Lung (tissue), 12 donors: ENCODE data around the gene UAP1L1. TPM values are rescaled to one million over a fixed set of nuclear protein-coding genes. Genes with fewer than 3 reads are reported as not detected.

Source experiments
- ATAC-seq: fragments of 200-7000 bp; cut with Tn5 transposase; one replicate; pipeline ENCODE4 v1.9.1; 2020; ENCODE audit warnings: moderate number of reproducible peaks; ENCODE audit not compliant: insufficient read depth, low FRiP score
- DNase-seq, 3 donors: peaks; one replicate each; pipeline ENCODE4 v3.0.0-alpha.2; 2013 to 2017
- H3K27ac ChIP-seq, 2 donors: one replicate each; pipeline ENCODE4 v1.5.1; 2013; ENCODE audit warnings: mild to moderate bottlenecking in 2 of 2, moderate library complexity in 2 of 2, control low read depth in 1 of 2, inconsistent platforms in 1 of 2, low read depth in 1 of 2, low read length in 1 of 2
- H3K27me3 ChIP-seq, 3 donors: one replicate each; pipeline ENCODE4 v1.5.1; 2013; ENCODE audit warnings: low read length in 2 of 3; ENCODE audit not compliant: control insufficient read depth in 3 of 3, insufficient read depth in 3 of 3
- H3K36me3 ChIP-seq, 4 donors: one replicate each; pipeline ENCODE4 v1.5.1; 2013; ENCODE audit warnings: low read length in 4 of 4, mild to moderate bottlenecking in 1 of 4, moderate library complexity in 1 of 4; ENCODE audit not compliant: control insufficient read depth in 4 of 4, insufficient read depth in 4 of 4
- H3K4me1 ChIP-seq, 5 donors: one replicate each; pipeline ENCODE4 v1.5.1; 2013; ENCODE audit warnings: low read length in 5 of 5, mild to moderate bottlenecking in 2 of 5, moderate library complexity in 1 of 5; ENCODE audit not compliant: control insufficient read depth in 5 of 5, insufficient read depth in 5 of 5
- H3K4me3 ChIP-seq: one replicate; pipeline ENCODE4 v1.5.1; 2013; ENCODE audit warnings: mild to moderate bottlenecking, control low read depth, moderate library complexity
- H3K9ac ChIP-seq, 2 donors: one replicate each; pipeline ENCODE4 v1.5.1; 2013; ENCODE audit warnings: low read length in 2 of 2, control low read depth in 1 of 2; ENCODE audit not compliant: insufficient read depth in 1 of 2
- H3K9me3 ChIP-seq, 4 donors: one replicate each; pipeline ENCODE4 v1.5.1; 2013; ENCODE audit warnings: low read length in 3 of 4, mild to moderate bottlenecking in 1 of 4, moderate library complexity in 1 of 4; ENCODE audit not compliant: control insufficient read depth in 4 of 4, insufficient read depth in 3 of 4
- WGBS, 2 donors: extraction: QIAGEN DNeasy Blood & Tissue Kit; methylation state at CpG; one replicate each; pipeline ENCODE4 v1.1.7; 2013; 5-methylcytosine and 5-hydroxymethylcytosine counted together
- polyA plus RNA-seq, 2 donors: library from polyadenylated mRNA; stranded (reverse); fragments of 200-250 nt; gene quantifications; one replicate each; pipeline ENCODE4 v1.2.1, GENCODE V29; 2013
- total RNA-seq, 2 donors: library from RNA; depleted of rRNA in 1 of 2; stranded (reverse); fragments of >200 nt in 1 of 2; gene quantifications; one replicate each; pipeline ENCODE4 v1.2.1, GENCODE V29; 2014 to 2021
- TF ChIP-seq, protein P1 (sequence below): IDR thresholded peaks from 2 replicates; pipeline ENCODE4 v1.5.1; 2012; ENCODE audit warnings: mild to moderate bottlenecking; ENCODE audit errors: control extremely low read depth, extremely low read depth
- donor health status: control.
- donor health status: control.
- donor health status: Bipolar disorder and iron deficiency.
- donor health status: healthy.
- donor health status: DM: yes; HTN: yes; CAD: no.

The UAP1L1 gene
- total and polyA plus RNA-seq, 4 donors, result 12.2 to 35.5 (median 17.1) TPM

DNA sequence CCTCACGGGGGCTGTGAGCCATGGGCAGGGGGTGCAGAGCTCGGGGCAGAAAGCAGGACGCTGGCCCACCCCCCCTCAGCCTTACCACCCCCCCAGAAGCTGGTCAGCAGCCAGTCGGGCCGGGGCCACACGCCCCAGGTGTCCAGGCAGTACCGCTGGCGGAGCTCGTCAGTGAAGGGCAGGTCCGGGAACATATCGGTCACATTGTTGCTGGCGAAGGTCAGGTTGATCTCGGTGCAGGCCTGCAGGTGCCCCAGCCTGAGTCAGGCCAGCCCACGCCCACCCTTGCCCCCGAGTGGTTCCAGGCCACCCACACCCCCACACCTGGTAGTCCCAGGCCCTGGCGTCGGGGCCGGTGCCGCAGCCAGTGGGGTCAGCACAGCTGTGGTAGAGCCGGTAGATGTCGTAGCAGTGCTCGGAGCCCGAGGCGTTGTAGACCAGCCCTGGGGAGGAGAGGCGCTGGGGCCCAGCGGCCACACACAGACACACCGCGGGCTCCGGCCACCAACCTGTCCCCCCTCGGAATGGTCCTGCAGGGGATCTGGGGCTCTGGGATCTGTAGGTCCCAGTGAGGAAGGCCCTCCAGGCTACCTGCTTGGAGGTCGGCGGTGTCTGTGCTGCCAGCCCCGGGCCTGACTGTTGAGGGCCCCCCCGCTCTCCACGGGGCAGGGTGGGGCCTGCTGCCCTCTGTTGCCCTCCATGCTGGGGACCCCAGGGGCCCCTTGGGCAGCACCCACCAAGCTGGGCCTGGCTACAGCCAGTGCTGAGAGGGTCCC lies 34.7 kb downstream of the UAP1L1 start:
- peaks cover 0 to 11% (median 0%) of the 10 kb centered on the region in 5 donors for H3K4me1 ChIP-seq
- WGBS, 2 donors, result 90 to 93% methylated on average over 34 to 35 of the region's 35 CpGs
- no peak overlapping the region for H3K9ac ChIP-seq
- H3K27ac ChIP-seq, result no peak overlapping the region
- TF ChIP-seq, protein P1, sequence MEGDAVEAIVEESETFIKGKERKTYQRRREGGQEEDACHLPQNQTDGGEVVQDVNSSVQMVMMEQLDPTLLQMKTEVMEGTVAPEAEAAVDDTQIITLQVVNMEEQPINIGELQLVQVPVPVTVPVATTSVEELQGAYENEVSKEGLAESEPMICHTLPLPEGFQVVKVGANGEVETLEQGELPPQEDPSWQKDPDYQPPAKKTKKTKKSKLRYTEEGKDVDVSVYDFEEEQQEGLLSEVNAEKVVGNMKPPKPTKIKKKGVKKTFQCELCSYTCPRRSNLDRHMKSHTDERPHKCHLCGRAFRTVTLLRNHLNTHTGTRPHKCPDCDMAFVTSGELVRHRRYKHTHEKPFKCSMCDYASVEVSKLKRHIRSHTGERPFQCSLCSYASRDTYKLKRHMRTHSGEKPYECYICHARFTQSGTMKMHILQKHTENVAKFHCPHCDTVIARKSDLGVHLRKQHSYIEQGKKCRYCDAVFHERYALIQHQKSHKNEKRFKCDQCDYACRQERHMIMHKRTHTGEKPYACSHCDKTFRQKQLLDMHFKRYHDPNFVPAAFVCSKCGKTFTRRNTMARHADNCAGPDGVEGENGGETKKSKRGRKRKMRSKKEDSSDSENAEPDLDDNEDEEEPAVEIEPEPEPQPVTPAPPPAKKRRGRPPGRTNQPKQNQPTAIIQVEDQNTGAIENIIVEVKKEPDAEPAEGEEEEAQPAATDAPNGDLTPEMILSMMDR, result no peak
- DNase-seq (no peak), ATAC-seq (no peak)
- no peaks in the 10 kb centered on the region for H3K9me3 ChIP-seq
- H3K36me3 ChIP-seq, result peaks cover 0 to 57% (median 4%) of the 10 kb centered on the region in 4 donors
- H3K27me3 ChIP-seq, result peaks cover 0 to 10% (median 8%) of the 10 kb centered on the region in 3 donors
- H3K4me3 ChIP-seq, result no peak overlapping the region

DNA sequence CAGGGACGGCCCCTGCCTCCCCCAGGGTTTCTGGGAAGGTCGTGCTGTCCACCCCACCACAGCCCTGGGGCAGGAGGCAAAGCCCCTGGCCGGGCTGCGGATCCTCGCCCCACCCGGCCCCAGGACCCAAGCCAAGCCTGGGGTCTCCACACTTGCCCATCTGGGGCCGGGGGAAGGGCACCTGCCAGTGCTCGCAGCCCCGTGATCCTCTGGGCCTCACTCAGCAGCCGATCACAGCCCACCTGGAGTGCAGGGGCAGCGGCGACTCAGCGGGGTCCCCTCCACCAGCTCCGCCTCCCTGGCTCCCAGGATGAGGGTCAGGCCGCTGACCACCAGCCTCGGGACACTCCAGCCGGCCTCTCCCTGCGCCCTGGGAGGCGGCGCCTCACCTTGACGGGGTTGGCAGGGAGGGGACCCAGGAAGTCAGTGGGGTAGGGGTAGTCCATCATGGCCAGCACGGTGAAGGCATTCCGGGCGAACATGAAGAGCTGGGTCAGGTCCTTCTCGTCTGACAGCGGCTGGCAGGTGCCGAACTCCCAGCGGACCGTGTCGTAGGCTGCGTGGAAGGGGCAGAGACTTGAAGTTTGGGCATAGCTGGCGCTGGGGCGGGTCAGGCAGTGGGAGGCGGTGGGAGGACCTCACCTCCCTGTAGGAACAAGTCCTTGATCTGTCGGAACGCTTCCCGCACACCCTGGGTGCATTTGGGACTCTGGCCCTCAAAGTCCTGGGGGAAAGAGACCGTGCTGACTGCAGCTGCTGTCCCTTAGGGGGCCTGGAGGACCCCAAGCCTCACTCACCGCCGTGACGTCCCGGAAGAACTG lies 35.5 kb downstream of the UAP1L1 start:
- DNase-seq (no peak), ATAC-seq (no peak)
- H3K27me3 ChIP-seq, result peaks cover 0 to 10% (median 10%) of the 10 kb centered on the region in 3 donors
- peaks cover 0 to 11% (median 0%) of the 10 kb centered on the region in 5 donors for H3K4me1 ChIP-seq
- 97% methylated on average over 41 to 42 of the region's 42 CpGs for WGBS, 2 donors
- H3K27ac ChIP-seq, result no peak overlapping the region
- H3K9me3 ChIP-seq, result no peaks in the 10 kb centered on the region
- TF ChIP-seq, protein P1, result no peak
- no peak overlapping the region for H3K9ac ChIP-seq
- H3K36me3 ChIP-seq, result peaks cover 0 to 50% (median under 1%) of the 10 kb centered on the region in 4 donors
- H3K4me3 ChIP-seq, result no peak overlapping the region

DNA sequence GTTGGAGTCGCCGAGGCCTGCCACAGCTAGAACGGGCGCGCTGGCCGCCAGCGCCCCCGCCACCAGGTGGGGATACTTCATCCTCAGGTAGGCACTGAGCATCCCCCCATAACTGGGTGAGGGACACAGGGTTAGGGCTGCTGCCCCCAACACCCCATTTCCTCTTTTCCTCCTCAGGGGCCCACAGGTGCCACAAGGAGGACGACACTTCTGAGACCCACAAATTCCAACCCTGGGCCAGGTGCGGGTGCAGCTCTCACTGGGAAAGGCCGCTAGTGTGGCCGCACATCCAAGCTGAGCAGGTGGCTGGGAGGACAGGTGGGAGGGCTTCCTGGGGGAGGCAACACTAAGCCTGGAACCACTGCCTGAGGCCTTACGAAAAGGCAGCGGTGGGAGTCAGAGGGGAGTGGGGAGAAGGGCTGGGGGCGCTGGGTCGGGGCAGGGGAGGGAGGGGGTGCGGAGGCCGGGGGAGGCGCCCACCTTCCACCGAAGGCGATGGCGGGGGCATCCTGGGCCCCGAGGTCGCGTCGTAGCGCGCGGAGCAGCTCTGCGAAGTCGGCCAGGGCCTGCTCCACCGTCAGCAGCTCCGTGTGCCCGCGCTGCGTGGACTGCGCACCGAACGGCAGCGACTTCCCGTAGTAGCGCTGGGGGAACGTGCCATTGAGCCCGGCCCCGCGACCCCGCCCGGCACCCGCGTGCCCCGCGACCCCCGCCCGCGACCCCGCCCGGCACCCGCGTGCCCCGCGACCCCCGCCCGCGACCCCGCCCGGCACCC lies 36.3 kb downstream of the UAP1L1 start:
- Histone ChIP-seq H3K36me3 (peaks cover 0 to 42% (median 0%) of the 10 kb centered on the region in 4 donors), H3K9ac (no peak overlapping the region), H3K9me3 (no peaks in the 10 kb centered on the region), H3K27ac (no peak overlapping the region), H3K4me1 (peaks cover 0 to 11% (median 0%) of the 10 kb centered on the region in 5 donors), H3K27me3 (peaks cover 0 to 11% (median 10%) of the 10 kb centered on the region in 3 donors), H3K4me3 (peak overlapping the region; percentile 28)
- no peak for ATAC-seq
- DNase-seq, result no peak
- 28 to 49% methylated on average over 36 to 66 of the region's 66 CpGs for WGBS, 2 donors
- TF ChIP-seq, protein P1, result no peak
